CD14-positive monocyte (primary cell): ENCODE results near the gene KCNQ1OT1. TPM values are rescaled to one million over a fixed set of nuclear protein-coding genes. Genes with fewer than 3 reads are reported as not detected.
A peak's percentile ranks its signal among the peaks of the same experiment; 100 is the strongest.

Source experiments
- DNase-seq, 3 donors: peaks; one replicate each; pipeline ENCODE4 v3.0.0-alpha.2; 2011 to 2022
- H2AFZ ChIP-seq: 2 replicates; pipeline ENCODE4 v1.6.0; 2012; ENCODE audit warnings: mild to moderate bottlenecking, low read depth, low read length, inconsistent platforms; ENCODE audit not compliant: insufficient read depth, poor library complexity, severe bottlenecking
- H3K27ac ChIP-seq, 2 donors: 1 replicate in 1 of 2; 2 replicates in 1 of 2; pipeline ENCODE4 v1.5.1; 2012 to 2013; ENCODE audit warnings: low read length in 2 of 2, control low read depth in 1 of 2, inconsistent platforms in 1 of 2, low read depth in 1 of 2, mild to moderate bottlenecking in 1 of 2
- H3K27me3 ChIP-seq, 2 donors: one replicate each; pipeline versions ENCODE4 v1.6.0 to v1.6.1; 2011 to 2013; ENCODE audit warnings: low read length in 2 of 2; ENCODE audit not compliant: control insufficient read depth in 2 of 2, insufficient read depth in 2 of 2
- H3K36me3 ChIP-seq, 2 donors: replicated peaks in 1 of 2; 1 replicate in 1 of 2; 2 replicates in 1 of 2; pipeline versions ENCODE4 v1.5.1 to v1.6.1; 2012 to 2013; ENCODE audit warnings: low read length in 2 of 2, control low read depth in 1 of 2, inconsistent platforms in 1 of 2, mild to moderate bottlenecking in 1 of 2; ENCODE audit not compliant: insufficient read depth in 2 of 2, control insufficient read depth in 1 of 2
- H3K4me1 ChIP-seq, 2 donors: 1 replicate in 1 of 2; 2 replicates in 1 of 2; pipeline versions ENCODE4 v1.5.1 to v1.6.1; 2012 to 2013; ENCODE audit warnings: low read length in 2 of 2, control low read depth in 1 of 2, inconsistent platforms in 1 of 2, mild to moderate bottlenecking in 1 of 2, moderate library complexity in 1 of 2; ENCODE audit not compliant: insufficient read depth in 2 of 2, control insufficient read depth in 1 of 2
- H3K4me2 ChIP-seq: replicated peaks from 2 replicates; pipeline ENCODE3; 2012; ENCODE audit warnings: low read length, moderate library complexity, mild to moderate bottlenecking; ENCODE audit not compliant: poor library complexity, severe bottlenecking; ENCODE audit errors: extremely low read depth
- H3K4me3 ChIP-seq, 3 experiments: fragments of 200-600 bp in 1 of 3; sonication (generic) in 1 of 3; replicated peaks in 1 of 3; 1 replicate in 2 of 3; 2 replicates in 1 of 3; pipeline ENCODE4 v1.5.1; 2011 to 2013; ENCODE audit warnings: low read length in 3 of 3, mild to moderate bottlenecking in 3 of 3, control low read depth in 2 of 3, low read depth in 2 of 3, inconsistent platforms in 1 of 3, moderate library complexity in 1 of 3
- H3K79me2 ChIP-seq: 2 replicates; pipeline ENCODE4 v1.6.0; 2012; ENCODE audit warnings: mild to moderate bottlenecking, control low read depth, inconsistent platforms, low read length, moderate library complexity; ENCODE audit not compliant: insufficient read depth
- H3K9ac ChIP-seq: 2 replicates; pipeline ENCODE4 v1.6.0; 2017; ENCODE audit warnings: low read length, mild to moderate bottlenecking; ENCODE audit not compliant: insufficient read depth, poor library complexity, severe bottlenecking
- H3K9me3 ChIP-seq, 2 donors: replicated peaks in 1 of 2; 1 replicate in 1 of 2; 2 replicates in 1 of 2; pipeline versions ENCODE4 v1.5.1 to v1.6.1; 2012 to 2013; ENCODE audit warnings: low read length in 2 of 2, control low read depth in 1 of 2; ENCODE audit not compliant: control insufficient read depth in 1 of 2, insufficient read depth in 1 of 2
- H4K20me1 ChIP-seq: 2 replicates; pipeline ENCODE4 v1.6.0; 2012; ENCODE audit warnings: mild to moderate bottlenecking, low read length, control low read depth, moderate library complexity; ENCODE audit not compliant: insufficient read depth
- H3K27ac Mint-ChIP-seq, 7 donors: one replicate each; pipeline ENCODE4 v1.8.0; 2020; ENCODE audit warnings: mild to moderate bottlenecking in 7 of 7, mixed read lengths in 7 of 7, moderate library complexity in 6 of 7, inconsistent platforms in 2 of 7
- H3K27me3 Mint-ChIP-seq, 3 donors: one replicate each; pipeline ENCODE4 v1.8.0; 2021 to 2022; ENCODE audit warnings: low read depth in 3 of 3, mild to moderate bottlenecking in 3 of 3, mixed read lengths in 3 of 3, moderate library complexity in 3 of 3, inconsistent platforms in 1 of 3
- H3K36me3 Mint-ChIP-seq, 2 donors: one replicate each; pipeline ENCODE4 v1.8.0; 2020; ENCODE audit warnings: mixed read lengths in 2 of 2, inconsistent platforms in 1 of 2, mild to moderate bottlenecking in 1 of 2
- H3K4me1 Mint-ChIP-seq: one replicate; pipeline ENCODE4 v1.8.0; 2020; ENCODE audit warnings: mild to moderate bottlenecking, mixed read lengths
- H3K4me3 Mint-ChIP-seq, 2 donors: one replicate each; pipeline ENCODE4 v1.8.0; 2020; ENCODE audit warnings: mild to moderate bottlenecking in 2 of 2, mixed read lengths in 2 of 2, moderate library complexity in 1 of 2
- H3K9me3 Mint-ChIP-seq, 7 donors: one replicate each; pipeline ENCODE4 v1.8.0; 2020 to 2022; ENCODE audit warnings: mixed read lengths in 7 of 7, mild to moderate bottlenecking in 6 of 7, moderate library complexity in 6 of 7, inconsistent platforms in 2 of 7
- WGBS: methylation state at CpG from one replicate; pipeline ENCODE4 v1.1.5; 2013; ENCODE audit warnings: missing lambda C conversion rate; ENCODE audit not compliant: insufficient coverage; 5-methylcytosine and 5-hydroxymethylcytosine counted together
- intact Hi-C, 2 donors: fragments of 100-400 bp; cut with micrococcal nuclease; formaldehyde crosslinking; loops; one replicate each; pipeline versions ENCODE4 v1.15.0 to v1.15.1; 2023
- polyA plus RNA-seq, 3 donors: library from polyadenylated mRNA; depleted of rRNA in 1 of 3; unstranded in 2 of 3; stranded (reverse) in 1 of 3; fragments of 300-500 nt in 2 of 3; fragments of >200 nt in 1 of 3; fragmentation: Illumina TruSeq in 2 of 3; gene quantifications; 1 replicate in 2 of 3; 2 replicates in 1 of 3; pipeline ENCODE4 v1.2.3, GENCODE V29; 2012 to 2021
- TF ChIP-seq, protein P1 (sequence below): fragments of 200-600 bp; IDR thresholded peaks from one replicate; pipeline ENCODE4 v1.8.0; 2022; ENCODE audit warnings: antibody characterized with exemption, mild to moderate bottlenecking

The KCNQ1OT1 gene
- polyA plus RNA-seq, 3 donors: 0.01 to 0.04 (median 0.03) TPM

DNA sequence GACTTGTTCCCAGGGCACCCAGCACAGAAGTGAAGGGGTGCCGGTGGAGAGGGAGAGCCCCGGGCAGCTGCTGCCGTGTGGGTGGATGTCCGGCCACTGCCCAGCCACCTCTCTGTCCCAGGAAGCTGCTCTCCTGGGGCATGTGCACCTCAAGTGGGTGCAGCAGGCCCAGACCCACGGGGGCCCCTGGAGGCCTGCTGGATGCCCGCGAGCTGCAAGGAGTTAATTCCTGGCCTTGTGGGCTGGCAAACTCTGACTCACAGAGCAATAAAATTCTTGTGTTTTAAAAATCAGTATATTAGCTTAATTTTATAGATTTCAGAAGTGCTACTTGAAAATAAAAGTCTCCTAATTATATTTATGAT, 37.4 kb upstream of the KCNQ1OT1 start:
- TF ChIP-seq, protein P1, sequence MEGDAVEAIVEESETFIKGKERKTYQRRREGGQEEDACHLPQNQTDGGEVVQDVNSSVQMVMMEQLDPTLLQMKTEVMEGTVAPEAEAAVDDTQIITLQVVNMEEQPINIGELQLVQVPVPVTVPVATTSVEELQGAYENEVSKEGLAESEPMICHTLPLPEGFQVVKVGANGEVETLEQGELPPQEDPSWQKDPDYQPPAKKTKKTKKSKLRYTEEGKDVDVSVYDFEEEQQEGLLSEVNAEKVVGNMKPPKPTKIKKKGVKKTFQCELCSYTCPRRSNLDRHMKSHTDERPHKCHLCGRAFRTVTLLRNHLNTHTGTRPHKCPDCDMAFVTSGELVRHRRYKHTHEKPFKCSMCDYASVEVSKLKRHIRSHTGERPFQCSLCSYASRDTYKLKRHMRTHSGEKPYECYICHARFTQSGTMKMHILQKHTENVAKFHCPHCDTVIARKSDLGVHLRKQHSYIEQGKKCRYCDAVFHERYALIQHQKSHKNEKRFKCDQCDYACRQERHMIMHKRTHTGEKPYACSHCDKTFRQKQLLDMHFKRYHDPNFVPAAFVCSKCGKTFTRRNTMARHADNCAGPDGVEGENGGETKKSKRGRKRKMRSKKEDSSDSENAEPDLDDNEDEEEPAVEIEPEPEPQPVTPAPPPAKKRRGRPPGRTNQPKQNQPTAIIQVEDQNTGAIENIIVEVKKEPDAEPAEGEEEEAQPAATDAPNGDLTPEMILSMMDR: no peak
- DNase-seq: no peak
- Histone ChIP-seq H3K9ac (no peak overlapping the region), H3K4me3 (no peak overlapping the region), H3K79me2 (no peaks in the 10 kb centered on the region), H3K9me3 (no peaks in the 10 kb centered on the region), H4K20me1 (peaks cover 96% of the 10 kb centered on the region), H2AFZ (no peak overlapping the region), H3K27ac (no peak overlapping the region), H3K4me2 (no peak overlapping the region), H3K36me3 (no peaks in the 10 kb centered on the region), H3K4me1 (peaks cover 24 to 38% of the 10 kb centered on the region in 2 donors), H3K27me3 (no peaks in the 10 kb centered on the region)
- no peak overlapping the region for H3K27ac Mint-ChIP-seq
- intact Hi-C loops: no loop called here
- H3K9me3 Mint-ChIP-seq: peaks cover 0 to 2% (median 0%) of the 10 kb centered on the region in 7 donors
- H3K4me1 Mint-ChIP-seq: peaks cover 33% of the 10 kb centered on the region
- peaks cover 1 to 3% (median 1%) of the 10 kb centered on the region in 3 donors for H3K27me3 Mint-ChIP-seq
- peaks cover 0 to 2% of the 10 kb centered on the region in 2 donors for H3K36me3 Mint-ChIP-seq
- WGBS: 100% methylated on average over 4 of the region's 7 CpGs
- no peak overlapping the region for H3K4me3 Mint-ChIP-seq

DNA sequence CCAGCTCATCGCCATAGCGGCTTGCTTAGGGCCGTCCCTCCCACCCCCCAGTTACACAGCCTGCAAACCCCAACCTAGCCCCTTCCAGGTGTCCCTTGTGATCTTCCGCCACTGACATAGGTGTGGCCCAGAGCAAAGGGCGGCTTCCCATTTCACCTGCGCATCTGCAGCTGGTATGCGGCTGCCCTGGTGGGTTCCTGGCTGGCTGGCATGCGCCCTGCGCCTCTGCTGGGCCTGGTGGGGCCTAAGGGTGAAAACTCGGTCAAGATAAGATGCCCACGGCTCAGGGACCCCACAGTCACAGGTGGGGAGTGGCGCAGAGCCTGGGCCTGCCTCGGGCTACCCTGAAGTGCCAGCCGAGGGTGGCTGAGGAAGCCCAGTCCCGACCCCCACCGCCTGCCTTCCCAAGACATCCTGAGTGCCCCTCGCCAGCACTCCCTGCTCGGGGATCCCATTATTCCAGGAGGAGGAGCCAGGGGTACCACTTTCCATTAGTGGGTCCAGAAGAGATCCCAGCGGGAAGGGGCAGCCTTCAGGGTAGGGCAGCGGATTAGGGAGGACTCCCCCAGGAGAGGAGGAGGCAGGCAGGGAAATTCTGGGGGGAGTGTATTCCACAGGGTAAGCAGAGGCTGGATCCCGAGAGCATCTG, 36.9 kb upstream of the KCNQ1OT1 start:
- H3K4me1 Mint-ChIP-seq: peaks cover 29% of the 10 kb centered on the region
- peaks cover 0 to 2% of the 10 kb centered on the region in 2 donors for H3K36me3 Mint-ChIP-seq
- TF ChIP-seq, protein P1: no peak
- H3K9me3 ChIP-seq: no peaks in the 10 kb centered on the region
- H3K4me3 ChIP-seq: no peak overlapping the region
- H3K27ac ChIP-seq: no peak overlapping the region
- no peak overlapping the region for H2AFZ ChIP-seq
- no peak overlapping the region for H3K4me3 Mint-ChIP-seq
- H3K9me3 Mint-ChIP-seq: peaks cover 0 to 2% (median 0%) of the 10 kb centered on the region in 7 donors
- H3K27ac Mint-ChIP-seq: peak overlapping the region in 3 of 7 donors; percentile 15 to 78 (median 70)
- H3K9ac ChIP-seq: no peak overlapping the region
- peaks cover 22 to 35% of the 10 kb centered on the region in 2 donors for H3K4me1 ChIP-seq
- no peaks in the 10 kb centered on the region for H3K79me2 ChIP-seq
- no peak overlapping the region for H3K4me2 ChIP-seq
- DNase-seq: no peak
- peaks cover 1 to 3% (median 1%) of the 10 kb centered on the region in 3 donors for H3K27me3 Mint-ChIP-seq
- intact Hi-C loops: no loop called here
- no peaks in the 10 kb centered on the region for H3K27me3 ChIP-seq
- peaks cover 96% of the 10 kb centered on the region for H4K20me1 ChIP-seq
- H3K36me3 ChIP-seq: no peaks in the 10 kb centered on the region
- WGBS: over 99% methylated on average over 19 of the region's 21 CpGs
